DND-41 (cell line): ENCODE measurements around the gene RAB3GAP2.

Experiments
- ATAC-seq: fragments of 200-7000 bp; cut with Tn5 transposase; 3 replicates; pipeline ENCODE4 v1.9.1; 2021; ENCODE audit warnings: low read depth; ENCODE audit not compliant: insufficient read depth
- DNase-seq: peaks from one replicate; pipeline ENCODE4 v3.0.0-alpha.2; 2020
- H2AFZ ChIP-seq: 2 replicates; pipeline ENCODE4 v1.6.0; 2012; ENCODE audit warnings: low read depth, low read length
- H3K27ac ChIP-seq: 2 replicates; pipeline ENCODE4 v1.5.1; 2012; ENCODE audit warnings: low read length, inconsistent platforms
- H3K27me3 ChIP-seq: fragments of 200-600 bp; sonication (generic); 2 replicates; pipeline ENCODE4 v1.6.0; 2012; ENCODE audit warnings: low read length, mild to moderate bottlenecking, inconsistent platforms; ENCODE audit not compliant: insufficient read depth, poor library complexity
- H3K36me3 ChIP-seq: 2 replicates; pipeline ENCODE4 v1.5.1; 2012; ENCODE audit warnings: low read length, inconsistent platforms; ENCODE audit not compliant: insufficient read depth
- H3K4me1 ChIP-seq: 2 replicates; pipeline ENCODE4 v1.5.1; 2012; ENCODE audit warnings: mild to moderate bottlenecking, low read length; ENCODE audit not compliant: insufficient read depth
- H3K4me2 ChIP-seq: 2 replicates; pipeline ENCODE4 v1.6.0; 2012; ENCODE audit warnings: mild to moderate bottlenecking, moderate library complexity, low read length, inconsistent platforms; ENCODE audit not compliant: insufficient read depth
- H3K4me3 ChIP-seq, 2 experiments: fragments of 200-600 bp in 1 of 2; shearing (Covaris generic) in 1 of 2; 2 replicates each; pipeline ENCODE4 v1.5.1; 2012 to 2016; ENCODE audit warnings: inconsistent platforms in 2 of 2, low read length in 2 of 2, mild to moderate bottlenecking in 2 of 2, low read depth in 1 of 2, moderate library complexity in 1 of 2
- H3K79me2 ChIP-seq: 2 replicates; pipeline ENCODE4 v1.6.0; 2012; ENCODE audit warnings: low read length, inconsistent platforms; ENCODE audit not compliant: insufficient read depth
- H3K9ac ChIP-seq: 2 replicates; pipeline ENCODE4 v1.6.0; 2012; ENCODE audit warnings: low read depth, mild to moderate bottlenecking, inconsistent platforms, low read length, moderate library complexity
- H3K9me3 ChIP-seq: 2 replicates; pipeline ENCODE4 v1.5.1; 2012; ENCODE audit warnings: low read length, moderate library complexity, mild to moderate bottlenecking, inconsistent platforms; ENCODE audit not compliant: insufficient read depth, severe bottlenecking
- H4K20me1 ChIP-seq: 2 replicates; pipeline ENCODE4 v1.6.0; 2012; ENCODE audit warnings: low read length; ENCODE audit not compliant: insufficient read depth
- EZH2 ChIP-seq: IDR thresholded peaks from 3 replicates; pipeline ENCODE4 v1.6.1; 2012; ENCODE audit warnings: borderline replicate concordance, low read depth, mild to moderate bottlenecking, moderate library complexity, low read length, inconsistent platforms; ENCODE audit not compliant: severe bottlenecking
- TF ChIP-seq, protein P1 (sequence below): IDR thresholded peaks from 2 replicates; pipeline ENCODE4 v1.5.1; 2012; ENCODE audit warnings: borderline replicate concordance, low read length, moderate library complexity, mild to moderate bottlenecking; ENCODE audit not compliant: poor library complexity, severe bottlenecking; ENCODE audit errors: extremely low read depth

RAB3GAP2 gene

GRCh38 chr1:220306339-220306738, 34.1 kb upstream of the RAB3GAP2 start:
- no peak overlapping the region for H3K27ac ChIP-seq
- H3K4me3 ChIP-seq, result no peak overlapping the region
- H3K79me2 ChIP-seq, result no peaks in the 10 kb centered on the region
- ATAC-seq (no peak), DNase-seq (no peak)
- H4K20me1 ChIP-seq, result no peaks in the 10 kb centered on the region
- no peak overlapping the region for H2AFZ ChIP-seq
- TF ChIP-seq, protein P1, sequence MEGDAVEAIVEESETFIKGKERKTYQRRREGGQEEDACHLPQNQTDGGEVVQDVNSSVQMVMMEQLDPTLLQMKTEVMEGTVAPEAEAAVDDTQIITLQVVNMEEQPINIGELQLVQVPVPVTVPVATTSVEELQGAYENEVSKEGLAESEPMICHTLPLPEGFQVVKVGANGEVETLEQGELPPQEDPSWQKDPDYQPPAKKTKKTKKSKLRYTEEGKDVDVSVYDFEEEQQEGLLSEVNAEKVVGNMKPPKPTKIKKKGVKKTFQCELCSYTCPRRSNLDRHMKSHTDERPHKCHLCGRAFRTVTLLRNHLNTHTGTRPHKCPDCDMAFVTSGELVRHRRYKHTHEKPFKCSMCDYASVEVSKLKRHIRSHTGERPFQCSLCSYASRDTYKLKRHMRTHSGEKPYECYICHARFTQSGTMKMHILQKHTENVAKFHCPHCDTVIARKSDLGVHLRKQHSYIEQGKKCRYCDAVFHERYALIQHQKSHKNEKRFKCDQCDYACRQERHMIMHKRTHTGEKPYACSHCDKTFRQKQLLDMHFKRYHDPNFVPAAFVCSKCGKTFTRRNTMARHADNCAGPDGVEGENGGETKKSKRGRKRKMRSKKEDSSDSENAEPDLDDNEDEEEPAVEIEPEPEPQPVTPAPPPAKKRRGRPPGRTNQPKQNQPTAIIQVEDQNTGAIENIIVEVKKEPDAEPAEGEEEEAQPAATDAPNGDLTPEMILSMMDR, result no peak
- no peak for TF ChIP-seq EZH2
- no peak overlapping the region for H3K4me2 ChIP-seq
- H3K9ac ChIP-seq, result no peak overlapping the region
- H3K4me1 ChIP-seq, result no peaks in the 10 kb centered on the region
- no peaks in the 10 kb centered on the region for H3K36me3 ChIP-seq
- H3K9me3 ChIP-seq, result no peaks in the 10 kb centered on the region
- no peaks in the 10 kb centered on the region for H3K27me3 ChIP-seq

DNA sequence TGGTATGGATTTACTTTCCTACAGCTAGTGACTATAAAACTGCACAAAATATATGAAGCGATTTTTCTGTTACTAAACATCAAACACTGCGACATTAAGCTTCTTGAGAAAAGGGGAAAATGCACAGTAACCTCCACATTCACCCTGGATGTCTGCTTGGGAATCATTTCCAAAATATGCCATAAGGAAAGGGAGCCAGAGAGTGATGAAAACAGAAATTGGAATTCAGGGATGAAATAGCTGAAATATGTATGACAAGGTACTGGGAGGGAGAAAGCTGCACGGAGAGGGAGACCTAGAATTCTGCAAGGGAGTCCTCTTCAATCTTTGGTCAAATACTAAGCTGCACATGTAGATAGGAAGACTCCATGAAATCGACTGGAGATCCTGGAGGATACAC, 31.6 kb upstream of the RAB3GAP2 start:
- Histone ChIP-seq H3K4me3 (no peak overlapping the region), H3K27ac (no peak overlapping the region), H3K27me3 (no peaks in the 10 kb centered on the region), H3K9me3 (no peaks in the 10 kb centered on the region), H3K4me2 (no peak overlapping the region), H3K79me2 (no peaks in the 10 kb centered on the region), H4K20me1 (no peaks in the 10 kb centered on the region), H3K9ac (no peak overlapping the region), H3K4me1 (no peaks in the 10 kb centered on the region), H2AFZ (no peak overlapping the region), H3K36me3 (no peaks in the 10 kb centered on the region)
- DNase-seq (no peak), ATAC-seq (no peak)
- no peak for TF ChIP-seq EZH2
- TF ChIP-seq, protein P1, result no peak

DNA sequence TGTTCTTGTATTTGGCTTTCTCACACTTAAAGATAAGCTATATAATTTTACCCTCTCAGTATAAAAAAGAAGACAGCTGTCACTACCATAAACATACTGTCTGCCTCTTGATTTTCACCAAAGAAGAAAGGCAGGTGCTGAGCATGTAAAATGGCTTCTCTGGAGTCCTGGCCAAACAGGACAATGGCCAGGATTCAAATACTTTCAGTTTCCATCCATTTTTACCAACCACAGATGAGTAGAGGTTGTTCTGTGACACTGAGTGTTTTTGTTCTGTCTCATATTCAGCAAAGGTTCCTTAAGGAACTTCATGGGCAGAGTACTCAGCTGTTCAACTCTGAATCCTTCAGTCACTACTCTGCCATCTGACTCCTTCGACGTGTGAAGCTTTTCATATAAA, 29.4 kb upstream of the RAB3GAP2 start:
- no peaks in the 10 kb centered on the region for H3K36me3 ChIP-seq
- H3K27me3 ChIP-seq, result no peaks in the 10 kb centered on the region
- no peak overlapping the region for H3K9ac ChIP-seq
- no peak overlapping the region for H3K4me3 ChIP-seq
- H4K20me1 ChIP-seq, result no peaks in the 10 kb centered on the region
- no peak for TF ChIP-seq EZH2
- TF ChIP-seq, protein P1, result no peak
- ATAC-seq (no peak), DNase-seq (no peak)
- H3K4me2 ChIP-seq, result no peak overlapping the region
- no peak overlapping the region for H3K27ac ChIP-seq
- no peak overlapping the region for H2AFZ ChIP-seq
- H3K9me3 ChIP-seq, result no peaks in the 10 kb centered on the region
- no peaks in the 10 kb centered on the region for H3K4me1 ChIP-seq
- no peaks in the 10 kb centered on the region for H3K79me2 ChIP-seq
